Measurements from ENCODE around the gene TMEM219. TPM values are rescaled to one million over a fixed set of nuclear protein-coding genes. Genes with fewer than 3 reads are reported as not detected.
"Not testable (repeated sequence)": the region's sequence is repeated elsewhere in the genome, so short reads cannot be mapped to it uniquely, and the experiment has no call there.

Gene TMEM219
- total RNA-seq, 2 donors from 2014 or later: 52.5 to 63.8 TPM

DNA sequence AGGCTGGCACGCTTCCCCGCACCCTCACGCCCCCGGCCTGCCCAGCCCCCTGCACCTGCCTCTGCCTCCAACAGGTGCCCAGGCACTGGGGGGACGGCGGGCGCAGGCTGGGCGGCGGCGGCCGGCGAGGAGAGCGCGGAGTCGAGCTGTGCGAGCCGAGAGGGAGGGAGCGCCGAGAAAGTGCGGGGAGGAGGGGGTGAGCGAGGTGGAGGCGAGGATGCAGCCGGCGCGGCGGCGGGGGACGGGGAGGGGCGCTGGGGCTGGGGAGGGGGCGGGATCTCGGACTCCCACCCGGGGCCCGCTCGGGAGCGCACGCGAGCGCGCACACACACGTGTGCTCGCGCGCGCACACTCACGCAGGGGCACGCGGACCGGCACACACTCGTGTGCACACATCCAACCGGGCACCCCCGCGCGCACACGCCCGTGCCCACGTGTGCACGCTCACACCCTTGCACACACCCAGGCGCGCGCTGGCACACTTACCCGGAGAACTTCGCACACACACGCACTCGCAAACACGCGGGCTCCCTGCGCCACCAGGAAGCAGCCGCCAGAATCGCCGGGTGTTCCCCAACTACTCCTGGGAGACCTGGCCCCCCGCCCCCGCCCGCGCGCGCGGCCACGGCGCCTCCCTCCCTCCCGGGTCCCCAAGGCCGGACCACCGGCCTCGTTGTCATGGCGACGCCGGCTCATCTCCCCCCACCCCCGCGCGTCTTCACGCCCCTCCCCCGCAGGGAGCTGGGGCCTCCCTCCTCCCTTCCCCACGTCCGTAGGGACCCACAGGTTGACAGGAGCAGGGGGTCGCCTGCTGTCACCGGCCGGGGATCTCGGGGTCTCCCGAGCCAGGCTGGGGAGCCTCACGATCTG is 49.2 kb downstream of the TMEM219 start, which contains the start of gene DOC2A:
TSS of gene DOC2A (minus strand) at position 184 of the 870 bp plus-strand sequence. CDS start 805 bp downstream, outside the sequence.
- no peak within 1 kb of the TSS for H3K27ac Mint-ChIP-seq

DNA sequence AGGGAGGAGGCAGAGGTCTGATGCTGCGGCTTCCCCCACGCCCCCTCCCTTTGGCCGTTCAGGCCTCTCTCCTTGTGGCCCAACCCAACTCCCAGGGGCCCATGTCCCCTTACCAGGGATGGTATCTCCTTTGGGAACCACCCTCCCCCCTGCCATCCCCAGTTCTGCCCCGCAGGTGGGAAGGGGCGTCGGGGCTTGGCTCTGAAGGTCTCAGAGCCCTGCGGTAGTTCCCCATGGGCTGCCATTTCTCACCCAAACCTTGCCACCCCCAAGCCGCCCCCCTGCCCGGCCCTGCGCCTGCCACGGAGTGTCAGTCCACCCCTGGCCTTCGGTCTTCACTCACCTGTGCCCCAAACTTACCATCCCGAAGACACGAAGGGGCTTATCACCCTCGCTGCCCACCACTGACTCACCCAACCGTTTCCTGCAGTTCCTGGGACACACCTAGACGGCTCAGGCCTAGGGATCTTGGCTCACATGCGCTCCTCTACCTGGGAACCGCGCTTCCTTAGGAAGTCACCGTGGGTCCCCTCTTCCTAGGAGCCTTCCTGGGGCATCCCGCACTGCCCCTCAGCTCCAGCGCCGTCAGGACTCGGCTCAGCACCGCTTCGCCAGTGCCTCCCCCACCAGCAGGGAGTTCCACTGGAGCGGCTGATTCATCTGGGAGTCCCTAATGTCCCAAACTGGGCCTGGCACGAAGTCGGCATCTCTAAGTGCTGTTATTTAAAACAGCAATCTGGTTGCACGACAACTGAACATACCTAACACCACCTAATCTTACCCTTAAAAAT is 50.0 kb downstream of the TMEM219 start:
- Mint-ChIP-seq H3K9me3 (no peaks in the 10 kb centered on the region), H3K36me3 (no peaks in the 10 kb centered on the region), H3K27ac (peak overlapping the region in 1 of 2 donors; percentile 17)
- ATAC-seq (no peak), DNase-seq (ENCODE audit: low spot score in 2 of 2) (no peak)

More for the DNA sequence above, 49.2 kb downstream of the TMEM219 start, which contains the start of gene DOC2A:
- Mint-ChIP-seq H3K36me3 (no peaks in the 10 kb centered on the region), H3K9me3 (no peaks in the 10 kb centered on the region)
- ATAC-seq (peak; percentile 33 to 59), DNase-seq (ENCODE audit: low spot score in 2 of 2) (no peak)

DNA sequence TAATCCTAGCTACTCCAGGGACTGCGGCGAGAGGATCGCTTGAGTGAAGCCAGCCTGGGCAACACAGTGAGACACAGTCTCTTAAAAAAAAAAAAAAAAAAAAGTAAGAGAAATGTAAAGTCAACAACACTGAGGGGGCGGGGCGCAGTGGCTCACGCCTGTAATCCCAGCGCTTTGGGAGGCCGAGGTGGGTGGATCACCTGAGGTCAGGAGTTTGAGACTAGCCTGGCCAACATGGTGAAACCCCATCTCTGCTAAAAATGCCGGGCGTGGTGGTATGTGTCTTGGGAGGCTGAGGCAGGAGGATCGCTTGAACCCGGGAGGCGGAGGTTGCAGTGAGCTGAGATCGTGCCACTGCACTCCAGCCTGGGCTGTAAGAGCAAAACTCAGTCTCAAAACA is 50.7 kb downstream of the TMEM219 start:
- not testable (repeated sequence) for H3K27ac Mint-ChIP-seq; H3K36me3 Mint-ChIP-seq; H3K9me3 Mint-ChIP-seq; DNase-seq (ENCODE audit: low spot score in 2 of 2); ATAC-seq

DNA sequence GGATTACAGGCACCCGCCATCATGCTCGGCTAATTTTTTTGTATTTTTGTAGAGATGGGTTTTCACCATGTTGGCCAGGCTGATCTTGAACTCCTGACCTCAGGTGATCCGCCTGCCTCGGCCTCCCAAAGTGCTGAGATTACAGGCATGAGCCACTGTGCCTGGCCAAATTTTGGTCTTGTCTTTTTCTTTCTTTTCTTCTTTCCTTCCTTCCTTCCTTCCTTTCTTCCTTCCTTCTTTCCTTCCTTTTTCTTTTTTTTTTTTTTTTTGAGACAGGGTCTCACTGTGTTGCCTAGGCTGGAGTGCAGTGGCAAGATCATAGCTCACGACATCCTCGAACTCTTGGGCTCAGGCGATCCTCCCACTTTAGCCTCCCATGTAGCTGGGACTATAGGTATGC is 53.6 kb downstream of the TMEM219 start:
- DNase-seq (ENCODE audit: low spot score in 2 of 2); H3K36me3 Mint-ChIP-seq; H3K9me3 Mint-ChIP-seq; H3K27ac Mint-ChIP-seq; ATAC-seq: not testable (repeated sequence)

DNA sequence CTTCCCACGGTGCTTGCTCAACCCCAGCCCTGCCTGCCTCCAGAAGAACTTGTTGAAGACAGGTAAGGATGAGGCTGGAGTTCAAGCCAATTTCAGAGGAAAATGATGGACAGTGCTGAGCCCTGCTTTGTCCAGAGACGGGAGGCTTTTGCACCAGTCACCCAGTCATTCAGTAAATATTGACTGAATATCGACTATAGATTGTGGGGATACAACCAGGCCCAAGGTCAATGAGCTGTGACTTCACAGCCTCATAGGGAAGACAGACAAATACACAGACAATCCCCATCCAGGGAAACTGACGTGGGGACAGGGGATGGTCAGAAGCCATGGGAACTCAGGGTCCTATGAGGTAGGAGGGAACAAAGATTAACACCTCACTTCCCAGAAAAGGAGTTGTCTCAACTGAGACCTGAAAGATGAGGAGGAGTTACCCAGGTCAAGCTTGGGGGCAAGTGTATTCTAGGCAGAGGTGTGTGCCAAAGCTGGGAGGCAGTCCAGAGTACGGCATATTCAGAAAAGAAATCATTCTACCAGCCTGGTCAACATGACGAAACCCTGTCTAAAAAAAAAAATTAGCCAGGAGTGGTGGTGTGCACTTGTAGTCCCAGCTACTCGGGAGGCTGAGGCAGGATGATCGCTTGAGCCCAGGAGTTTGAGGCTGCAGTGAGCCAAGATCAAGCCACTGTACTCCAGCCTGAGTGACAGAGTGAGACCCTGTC is 54.8 kb downstream of the TMEM219 start:
- DNase-seq (ENCODE audit: low spot score in 2 of 2): no peak
- no peak for ATAC-seq
- H3K36me3 Mint-ChIP-seq: no peaks in the 10 kb centered on the region
- no peak overlapping the region for H3K27ac Mint-ChIP-seq
- H3K9me3 Mint-ChIP-seq: no peaks in the 10 kb centered on the region

DNA sequence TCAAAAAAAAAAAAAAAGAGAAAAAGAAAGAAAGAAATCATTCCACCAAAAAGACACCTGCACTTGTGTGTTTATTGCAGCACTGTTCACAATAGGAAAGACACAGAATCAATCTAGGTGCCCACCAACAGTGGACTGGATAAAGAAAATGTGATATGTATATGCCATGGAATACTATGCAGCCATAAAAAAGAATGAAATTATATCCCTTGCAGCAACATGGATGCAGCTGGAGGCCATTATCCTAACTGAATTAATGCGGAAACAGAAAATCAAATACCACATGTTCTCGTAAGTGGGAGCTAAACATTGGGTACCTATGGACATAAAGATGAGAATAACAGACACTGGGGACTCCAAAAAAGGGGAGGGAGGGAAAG is 55.4 kb downstream of the TMEM219 start:
- H3K9me3 Mint-ChIP-seq: no peaks in the 10 kb centered on the region
- no peak overlapping the region for H3K27ac Mint-ChIP-seq
- DNase-seq (ENCODE audit: low spot score in 2 of 2) (no peak), ATAC-seq (no peak)
- no peaks in the 10 kb centered on the region for H3K36me3 Mint-ChIP-seq

DNA sequence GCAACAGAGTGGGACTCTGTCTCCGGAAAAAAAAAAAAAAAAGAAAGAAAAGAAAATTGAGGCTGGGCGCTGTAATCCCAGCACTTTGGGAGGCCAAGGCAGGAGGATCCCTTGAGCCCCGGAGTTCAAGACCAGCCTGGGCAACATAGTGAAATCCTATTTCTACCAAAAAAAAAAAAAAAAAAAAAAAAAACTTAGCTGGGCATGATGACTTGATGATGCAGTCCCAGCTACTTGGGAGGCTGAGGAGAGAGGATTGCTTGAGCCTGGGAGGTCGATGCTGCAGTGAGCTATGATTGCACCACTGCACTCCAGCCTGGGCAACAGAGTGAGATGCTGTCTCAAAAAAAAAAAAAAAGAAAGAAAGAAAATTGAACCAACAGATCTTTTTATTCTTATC is 56.1 kb downstream of the TMEM219 start:
- not testable (repeated sequence) for H3K9me3 Mint-ChIP-seq; DNase-seq (ENCODE audit: low spot score in 2 of 2); H3K36me3 Mint-ChIP-seq; ATAC-seq; H3K27ac Mint-ChIP-seq

DNA sequence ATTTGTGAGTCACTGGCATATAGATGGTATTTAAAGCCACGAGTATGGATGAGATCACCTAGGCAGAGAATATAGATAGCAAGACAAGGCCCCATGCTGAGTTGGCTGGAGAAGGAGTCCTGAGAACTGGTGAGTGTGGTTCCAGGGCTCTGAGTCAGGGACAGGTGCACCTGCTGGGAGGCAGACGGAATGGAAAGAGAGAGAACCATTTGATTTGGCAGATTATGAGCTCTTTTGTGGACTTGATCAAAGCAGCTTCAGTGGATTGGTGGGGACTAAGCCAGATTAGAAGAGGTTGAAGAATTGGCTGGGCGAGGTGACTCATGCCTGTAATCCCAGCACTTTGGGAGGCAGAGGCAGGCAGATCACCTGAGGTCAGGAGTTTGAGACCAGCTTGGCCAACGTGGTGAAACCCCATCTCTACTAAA is 56.9 kb downstream of the TMEM219 start:
- ATAC-seq: peak; percentile 34 to 35
- Mint-ChIP-seq H3K36me3 (no peaks in the 10 kb centered on the region), H3K27ac (no peak overlapping the region), H3K9me3 (no peaks in the 10 kb centered on the region)
- DNase-seq (ENCODE audit: low spot score in 2 of 2): no peak

Other genes starting within 250 kb of the TMEM219 start
- gene C16orf54, start 216.1 kb upstream of the TMEM219 start, total RNA-seq: 10 to 100 TPM; 14.0 to 19.5 TPM
- gene ZG16, start 183.8 kb upstream of the TMEM219 start, total RNA-seq: not detected
- 100 to 1,000 TPM; 151 to 268 TPM for gene KIF22, start 171.3 kb upstream of the TMEM219 start, total RNA-seq
- gene MAZ, start 155.6 kb upstream of the TMEM219 start, total RNA-seq: 100 to 1,000 TPM; 285 to 386 TPM
- 1 to 10 TPM; 1.4 to 5.9 TPM for gene PRRT2, start 149.9 kb upstream of the TMEM219 start, total RNA-seq
- 10 to 100 TPM; 20.2 to 40.0 TPM for gene PAGR1, start 145.9 kb upstream of the TMEM219 start, total RNA-seq
- 100 to 1,000 TPM in 1 of 2 donors, 10 to 100 TPM in 1; 77.6 to 168 TPM for gene MVP, start 141.6 kb upstream of the TMEM219 start, total RNA-seq
- 10 to 100 TPM; 39.4 to 40.6 TPM for gene CDIPT, start 98.9 kb upstream of the TMEM219 start, total RNA-seq
- gene SEZ6L2, start 62.5 kb upstream of the TMEM219 start, total RNA-seq: 1 to 10 TPM in 1 of 2 donors, under 1 TPM in 1; 0.35 to 1.3 TPM
- gene ASPHD1, start 61.6 kb upstream of the TMEM219 start, total RNA-seq: 1 to 10 TPM; 1.4 to 3.8 TPM
- gene KCTD13, start 35.9 kb upstream of the TMEM219 start, total RNA-seq: 10 to 100 TPM; 37.1 to 55.5 TPM
- 10 to 100 TPM; 29.6 to 52.7 TPM for gene TAOK2, start 11.8 kb downstream of the TMEM219 start, total RNA-seq
- 10 to 100 TPM; 30.1 to 38.7 TPM for gene HIRIP3, start 33.5 kb downstream of the TMEM219 start, total RNA-seq
- gene INO80E, start 34.2 kb downstream of the TMEM219 start, total RNA-seq: 10 to 100 TPM; 85.3 to 90.7 TPM
- gene DOC2A, start 48.9 kb downstream of the TMEM219 start, total RNA-seq: 1 to 10 TPM in 1 of 2 donors, under 1 TPM in 1; 0.80 to 2.0 TPM
- not detected for gene C16orf92, start 61.1 kb downstream of the TMEM219 start, total RNA-seq
- gene TLCD3B, start 69.2 kb downstream of the TMEM219 start, total RNA-seq: 10 to 100 TPM in 1 of 2 donors, 1 to 10 TPM in 1; 3.4 to 14.1 TPM
- 1,000 to 10,000 TPM; 1,322 to 2,822 TPM for gene ALDOA, start 103.7 kb downstream of the TMEM219 start, total RNA-seq
- 100 to 1,000 TPM; 130 to 136 TPM for gene PPP4C, start 113.9 kb downstream of the TMEM219 start, total RNA-seq
- 1 to 10 TPM; 3.9 to 5.7 TPM for gene TBX6, start 129.8 kb downstream of the TMEM219 start, total RNA-seq
- 100 to 1,000 TPM in 1 of 2 donors, 10 to 100 TPM in 1; 24.0 to 112 TPM for gene YPEL3, start 134.1 kb downstream of the TMEM219 start, total RNA-seq
- 10 to 100 TPM; 16.7 to 25.8 TPM for gene GDPD3, start 151.5 kb downstream of the TMEM219 start, total RNA-seq
- gene MAPK3, start 161.1 kb downstream of the TMEM219 start, total RNA-seq: 100 to 1,000 TPM in 1 of 2 donors, 10 to 100 TPM in 1; 81.0 to 126 TPM
- gene CORO1A, start 221.5 kb downstream of the TMEM219 start, total RNA-seq: 1,000 to 10,000 TPM in 1 of 2 donors, 100 to 1,000 TPM in 1; 672 to 1,124 TPM
- 100 to 1,000 TPM; 158 to 173 TPM for gene BOLA2B, start 231.6 kb downstream of the TMEM219 start, total RNA-seq
- gene SLX1A, start 231.8 kb downstream of the TMEM219 start, total RNA-seq: 10 to 100 TPM; 46.4 to 84.7 TPM
- 10 to 100 TPM; 18.0 to 31.9 TPM for gene SULT1A3, start 237.2 kb downstream of the TMEM219 start, total RNA-seq